ENCODE data around the gene UTS2R.

DNA sequence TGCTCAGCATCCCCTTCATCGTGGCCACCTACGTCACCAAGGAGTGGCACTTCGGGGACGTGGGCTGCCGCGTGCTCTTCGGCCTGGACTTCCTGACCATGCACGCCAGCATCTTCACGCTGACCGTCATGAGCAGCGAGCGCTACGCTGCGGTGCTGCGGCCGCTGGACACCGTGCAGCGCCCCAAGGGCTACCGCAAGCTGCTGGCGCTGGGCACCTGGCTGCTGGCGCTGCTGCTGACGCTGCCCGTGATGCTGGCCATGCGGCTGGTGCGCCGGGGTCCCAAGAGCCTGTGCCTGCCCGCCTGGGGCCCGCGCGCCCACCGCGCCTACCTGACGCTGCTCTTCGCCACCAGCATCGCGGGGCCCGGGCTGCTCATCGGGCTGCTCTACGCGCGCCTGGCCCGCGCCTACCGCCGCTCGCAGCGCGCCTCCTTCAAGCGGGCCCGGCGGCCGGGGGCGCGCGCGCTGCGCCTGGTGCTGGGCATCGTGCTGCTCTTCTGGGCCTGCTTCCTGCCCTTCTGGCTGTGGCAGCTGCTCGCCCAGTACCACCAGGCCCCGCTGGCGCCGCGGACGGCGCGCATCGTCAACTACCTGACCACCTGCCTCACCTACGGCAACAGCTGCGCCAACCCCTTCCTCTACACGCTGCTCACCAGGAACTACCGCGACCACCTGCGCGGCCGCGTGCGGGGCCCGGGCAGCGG is 3.2 kb downstream of the UTS2R start:
- TF ChIP-seq, protein P1, sequence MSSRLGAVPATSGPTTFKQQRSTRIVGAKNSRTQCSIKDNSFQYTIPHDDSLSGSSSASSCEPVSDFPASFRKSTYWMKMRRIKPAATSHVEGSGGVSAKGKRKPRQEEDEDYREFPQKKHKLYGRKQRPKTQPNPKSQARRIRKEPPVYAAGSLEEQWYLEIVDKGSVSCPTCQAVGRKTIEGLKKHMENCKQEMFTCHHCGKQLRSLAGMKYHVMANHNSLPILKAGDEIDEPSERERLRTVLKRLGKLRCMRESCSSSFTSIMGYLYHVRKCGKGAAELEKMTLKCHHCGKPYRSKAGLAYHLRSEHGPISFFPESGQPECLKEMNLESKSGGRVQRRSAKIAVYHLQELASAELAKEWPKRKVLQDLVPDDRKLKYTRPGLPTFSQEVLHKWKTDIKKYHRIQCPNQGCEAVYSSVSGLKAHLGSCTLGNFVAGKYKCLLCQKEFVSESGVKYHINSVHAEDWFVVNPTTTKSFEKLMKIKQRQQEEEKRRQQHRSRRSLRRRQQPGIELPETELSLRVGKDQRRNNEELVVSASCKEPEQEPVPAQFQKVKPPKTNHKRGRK (CRISPR knock-in tag; IDR thresholded peaks at IDR 0.05; ENCODE audit: borderline replicate concordance): no peak
- no peak for TF ChIP-seq HMGXB4 (CRISPR knock-in tag; IDR thresholded peaks at IDR 0.05)
- TF ChIP-seq GABPB1 (CRISPR knock-in tag; IDR thresholded peaks at IDR 0.05): no peak
- TF ChIP-seq, protein P2, sequence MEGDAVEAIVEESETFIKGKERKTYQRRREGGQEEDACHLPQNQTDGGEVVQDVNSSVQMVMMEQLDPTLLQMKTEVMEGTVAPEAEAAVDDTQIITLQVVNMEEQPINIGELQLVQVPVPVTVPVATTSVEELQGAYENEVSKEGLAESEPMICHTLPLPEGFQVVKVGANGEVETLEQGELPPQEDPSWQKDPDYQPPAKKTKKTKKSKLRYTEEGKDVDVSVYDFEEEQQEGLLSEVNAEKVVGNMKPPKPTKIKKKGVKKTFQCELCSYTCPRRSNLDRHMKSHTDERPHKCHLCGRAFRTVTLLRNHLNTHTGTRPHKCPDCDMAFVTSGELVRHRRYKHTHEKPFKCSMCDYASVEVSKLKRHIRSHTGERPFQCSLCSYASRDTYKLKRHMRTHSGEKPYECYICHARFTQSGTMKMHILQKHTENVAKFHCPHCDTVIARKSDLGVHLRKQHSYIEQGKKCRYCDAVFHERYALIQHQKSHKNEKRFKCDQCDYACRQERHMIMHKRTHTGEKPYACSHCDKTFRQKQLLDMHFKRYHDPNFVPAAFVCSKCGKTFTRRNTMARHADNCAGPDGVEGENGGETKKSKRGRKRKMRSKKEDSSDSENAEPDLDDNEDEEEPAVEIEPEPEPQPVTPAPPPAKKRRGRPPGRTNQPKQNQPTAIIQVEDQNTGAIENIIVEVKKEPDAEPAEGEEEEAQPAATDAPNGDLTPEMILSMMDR (IDR thresholded peaks at IDR 0.05): no peak
- TF ChIP-seq E2F1 (CRISPR knock-in tag; IDR thresholded peaks at IDR 0.05): no peak
- TF ChIP-seq MAX (CRISPR knock-in tag; IDR thresholded peaks at IDR 0.05): no peak
- TF ChIP-seq, protein P3, sequence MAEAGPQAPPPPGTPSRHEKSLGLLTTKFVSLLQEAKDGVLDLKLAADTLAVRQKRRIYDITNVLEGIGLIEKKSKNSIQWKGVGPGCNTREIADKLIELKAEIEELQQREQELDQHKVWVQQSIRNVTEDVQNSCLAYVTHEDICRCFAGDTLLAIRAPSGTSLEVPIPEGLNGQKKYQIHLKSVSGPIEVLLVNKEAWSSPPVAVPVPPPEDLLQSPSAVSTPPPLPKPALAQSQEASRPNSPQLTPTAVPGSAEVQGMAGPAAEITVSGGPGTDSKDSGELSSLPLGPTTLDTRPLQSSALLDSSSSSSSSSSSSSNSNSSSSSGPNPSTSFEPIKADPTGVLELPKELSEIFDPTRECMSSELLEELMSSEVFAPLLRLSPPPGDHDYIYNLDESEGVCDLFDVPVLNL (CRISPR knock-in tag; IDR thresholded peaks at IDR 0.05; ENCODE audit: borderline replicate concordance, low read depth): no peak
- no peak for TF ChIP-seq ZBTB43 (CRISPR knock-in tag; IDR thresholded peaks at IDR 0.05)
- TF ChIP-seq FOXJ3 (CRISPR knock-in tag; IDR thresholded peaks at IDR 0.05; ENCODE audit: borderline replicate concordance): no peak
- no peak for TF ChIP-seq ZBTB21 (CRISPR knock-in tag; IDR thresholded peaks at IDR 0.05; ENCODE audit: borderline replicate concordance)
- no peak for TF ChIP-seq CBFB (CRISPR knock-in tag; IDR thresholded peaks at IDR 0.05; ENCODE audit: low read depth)
- no peak for TF ChIP-seq EMX1 (CRISPR knock-in tag; IDR thresholded peaks at IDR 0.05)
- no peak for TF ChIP-seq E2F5 (CRISPR knock-in tag; IDR thresholded peaks at IDR 0.05)
- TF ChIP-seq ATF1 (CRISPR knock-in tag; IDR thresholded peaks at IDR 0.05): no peak

Measured in WTC11 (cell line).